Body of pancreas (tissue), 4 donors: ENCODE data around the gene CKB.

Source experiments
- POLR2A ChIP-seq, 3 donors: fragments of 450-650 bp; IDR thresholded peaks; one replicate each; pipeline ENCODE4 v1.6.1; 2016; ENCODE audit warnings: antibody characterized with exemption in 3 of 3, mild to moderate bottlenecking in 2 of 3
- TF ChIP-seq, protein P1 (sequence below), 7 experiments: fragments of 450-650 bp in 4 of 7; fragments of 200-600 bp in 3 of 7; sonication (generic) in 3 of 7; IDR thresholded peaks; one replicate each; pipeline ENCODE4 v1.5.1; 2016 to 2019; ENCODE audit warnings: antibody characterized with exemption in 7 of 7

DNA sequence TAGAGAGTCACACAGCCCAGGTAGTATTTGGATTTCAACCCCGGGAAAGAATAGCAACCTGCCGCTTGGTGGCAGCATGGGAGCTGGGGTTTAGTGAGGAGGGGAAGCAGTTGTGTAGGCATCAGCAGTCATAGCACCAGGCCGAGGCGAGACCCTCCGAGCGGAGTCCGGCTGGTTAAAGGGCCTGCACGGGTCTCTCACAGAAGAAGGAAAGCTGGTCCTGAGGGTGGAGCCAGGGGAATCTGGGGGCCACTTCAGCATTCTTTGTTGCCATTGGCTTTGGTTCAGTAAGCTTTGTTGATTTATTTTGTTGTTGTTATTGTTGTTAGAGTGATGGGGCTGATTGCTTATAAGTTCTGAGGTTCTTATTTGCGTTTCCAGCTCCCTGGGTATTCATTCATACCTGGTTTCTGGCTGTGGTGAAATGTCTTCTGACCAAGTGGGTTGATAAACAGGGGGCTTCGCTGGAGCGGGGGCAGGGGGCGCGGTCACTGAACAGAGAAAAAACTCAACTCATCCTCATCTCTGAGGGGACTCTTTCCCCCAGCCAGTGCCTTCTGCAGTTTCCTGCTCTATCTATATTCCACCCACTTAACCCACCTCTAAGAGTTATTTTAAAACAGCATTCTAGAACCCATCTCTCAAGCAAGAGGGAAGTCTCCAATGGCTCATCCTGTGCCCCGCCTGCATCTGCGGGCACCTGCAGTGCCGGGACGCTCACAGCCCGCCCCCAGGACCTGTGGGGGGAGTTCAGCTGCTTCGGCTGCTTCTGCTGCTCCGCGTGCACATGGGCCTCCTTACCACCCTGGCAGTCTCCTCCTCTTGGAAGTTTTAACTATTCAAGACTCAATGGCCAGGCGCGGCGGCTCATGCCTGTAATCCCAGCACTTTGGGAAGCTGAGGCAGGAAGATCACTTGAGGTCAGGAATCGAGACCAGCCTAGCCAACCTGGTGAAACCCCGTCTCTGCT, 11.6 kb downstream of the CKB start:
- TF ChIP-seq, protein P1, sequence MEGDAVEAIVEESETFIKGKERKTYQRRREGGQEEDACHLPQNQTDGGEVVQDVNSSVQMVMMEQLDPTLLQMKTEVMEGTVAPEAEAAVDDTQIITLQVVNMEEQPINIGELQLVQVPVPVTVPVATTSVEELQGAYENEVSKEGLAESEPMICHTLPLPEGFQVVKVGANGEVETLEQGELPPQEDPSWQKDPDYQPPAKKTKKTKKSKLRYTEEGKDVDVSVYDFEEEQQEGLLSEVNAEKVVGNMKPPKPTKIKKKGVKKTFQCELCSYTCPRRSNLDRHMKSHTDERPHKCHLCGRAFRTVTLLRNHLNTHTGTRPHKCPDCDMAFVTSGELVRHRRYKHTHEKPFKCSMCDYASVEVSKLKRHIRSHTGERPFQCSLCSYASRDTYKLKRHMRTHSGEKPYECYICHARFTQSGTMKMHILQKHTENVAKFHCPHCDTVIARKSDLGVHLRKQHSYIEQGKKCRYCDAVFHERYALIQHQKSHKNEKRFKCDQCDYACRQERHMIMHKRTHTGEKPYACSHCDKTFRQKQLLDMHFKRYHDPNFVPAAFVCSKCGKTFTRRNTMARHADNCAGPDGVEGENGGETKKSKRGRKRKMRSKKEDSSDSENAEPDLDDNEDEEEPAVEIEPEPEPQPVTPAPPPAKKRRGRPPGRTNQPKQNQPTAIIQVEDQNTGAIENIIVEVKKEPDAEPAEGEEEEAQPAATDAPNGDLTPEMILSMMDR (IDR thresholded peaks at IDR 0.05), result no peak
- no peak for TF ChIP-seq POLR2A (IDR thresholded peaks at IDR 0.05)
